OCI-LY1 (cell line): ENCODE measurements around the gene LSAMP.

Experiments used
- EZH2 ChIP-seq: fragments of 200-600 bp; sonication (generic), shearing (Covaris generic); IDR thresholded peaks from 2 replicates; pipeline ENCODE4 v1.8.0; 2017; ENCODE audit warnings: borderline replicate concordance, mixed run types, mild to moderate bottlenecking, antibody characterized with exemption, low read length, moderate library complexity, mixed read lengths
- TF ChIP-seq, protein P1 (sequence below): fragments of 200-600 bp; sonication (generic), shearing (Covaris generic); IDR thresholded peaks from 2 replicates; pipeline ENCODE4 v1.5.1; 2017; ENCODE audit warnings: mild to moderate bottlenecking, antibody characterized with exemption, low read length, moderate library complexity, mixed read lengths

DNA sequence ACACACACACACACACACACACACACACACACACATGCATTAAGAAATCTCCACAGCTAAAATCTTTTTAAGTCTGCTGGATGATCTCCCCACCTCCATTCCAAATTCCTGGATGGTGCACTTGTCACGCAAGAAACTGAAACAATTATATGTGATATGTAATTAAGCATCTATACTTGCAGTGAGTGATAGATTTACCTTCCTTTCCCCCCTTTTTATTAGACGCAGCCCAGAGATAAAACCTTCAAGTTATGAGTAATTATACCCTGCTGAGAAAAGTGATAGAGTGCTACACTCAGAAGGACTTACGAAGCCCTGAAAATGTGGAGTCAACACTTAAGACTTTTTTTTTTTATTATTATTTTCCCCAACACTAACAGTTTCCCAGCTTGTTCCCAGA lies 255.2 kb downstream of the LSAMP start:
- TF ChIP-seq, protein P1, sequence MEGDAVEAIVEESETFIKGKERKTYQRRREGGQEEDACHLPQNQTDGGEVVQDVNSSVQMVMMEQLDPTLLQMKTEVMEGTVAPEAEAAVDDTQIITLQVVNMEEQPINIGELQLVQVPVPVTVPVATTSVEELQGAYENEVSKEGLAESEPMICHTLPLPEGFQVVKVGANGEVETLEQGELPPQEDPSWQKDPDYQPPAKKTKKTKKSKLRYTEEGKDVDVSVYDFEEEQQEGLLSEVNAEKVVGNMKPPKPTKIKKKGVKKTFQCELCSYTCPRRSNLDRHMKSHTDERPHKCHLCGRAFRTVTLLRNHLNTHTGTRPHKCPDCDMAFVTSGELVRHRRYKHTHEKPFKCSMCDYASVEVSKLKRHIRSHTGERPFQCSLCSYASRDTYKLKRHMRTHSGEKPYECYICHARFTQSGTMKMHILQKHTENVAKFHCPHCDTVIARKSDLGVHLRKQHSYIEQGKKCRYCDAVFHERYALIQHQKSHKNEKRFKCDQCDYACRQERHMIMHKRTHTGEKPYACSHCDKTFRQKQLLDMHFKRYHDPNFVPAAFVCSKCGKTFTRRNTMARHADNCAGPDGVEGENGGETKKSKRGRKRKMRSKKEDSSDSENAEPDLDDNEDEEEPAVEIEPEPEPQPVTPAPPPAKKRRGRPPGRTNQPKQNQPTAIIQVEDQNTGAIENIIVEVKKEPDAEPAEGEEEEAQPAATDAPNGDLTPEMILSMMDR, result no peak
- no peak for TF ChIP-seq EZH2
